AG09309 (cell line): ENCODE results near the gene TMEM9.

Experiments
- DNase-seq: peaks from one replicate; pipeline ENCODE4 v3.0.0-alpha.2; 2010; ENCODE audit warnings: low read depth
- H3K4me3 ChIP-seq: 2 replicates; pipeline ENCODE4 v1.5.1; 2011; ENCODE audit warnings: mild to moderate bottlenecking, low read depth, low read length, moderate library complexity; ENCODE audit not compliant: control insufficient read depth
- TF ChIP-seq, protein P1 (sequence below): IDR thresholded peaks from 2 replicates; pipeline ENCODE4 v1.5.1; 2011; ENCODE audit warnings: mild to moderate bottlenecking, low read depth, low read length, inconsistent platforms; ENCODE audit not compliant: insufficient read depth, control insufficient read depth; ENCODE audit errors: missing control alignments

The TMEM9 gene

DNA sequence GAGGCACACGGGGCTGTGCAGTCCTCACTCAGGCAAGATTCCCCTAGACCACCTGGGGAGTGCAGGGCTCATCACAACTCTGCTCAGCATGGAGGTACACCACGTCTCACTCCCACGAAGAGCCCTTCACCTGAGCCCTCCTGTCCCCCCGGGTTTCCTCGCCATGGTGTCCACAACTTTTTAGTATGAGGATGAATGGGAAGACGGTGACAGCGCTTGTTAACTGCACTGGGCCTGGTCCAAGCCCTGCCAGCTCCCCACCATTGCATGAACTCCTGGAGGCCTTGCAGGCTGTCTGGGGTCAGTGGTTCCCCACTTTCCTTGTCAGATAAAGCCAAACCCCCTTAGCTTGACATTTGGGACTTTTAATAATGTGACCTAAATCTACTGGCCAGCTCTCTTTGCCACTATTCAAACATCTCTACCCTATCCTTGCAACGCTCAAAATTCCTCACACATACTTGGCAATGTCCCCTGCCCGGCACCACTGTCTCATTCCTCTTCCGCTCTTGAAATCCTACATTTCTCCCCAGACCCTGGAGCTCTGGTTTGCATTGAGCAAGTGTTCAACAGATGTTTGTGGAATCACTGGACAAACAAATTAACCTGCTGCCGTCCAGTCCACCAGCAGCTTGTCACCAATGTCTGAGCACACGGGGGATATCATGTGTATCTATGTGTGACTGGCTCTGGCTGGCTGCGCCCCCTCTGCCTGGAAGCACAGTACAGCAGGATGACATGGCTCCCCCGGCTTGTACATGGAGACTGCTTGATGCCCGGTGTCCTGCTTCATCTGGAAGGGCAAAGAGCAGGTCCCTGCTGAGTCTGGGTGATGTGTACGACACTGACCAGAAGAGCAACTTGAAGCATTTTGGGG is 11.2 kb downstream of the TMEM9 start:
- no peak overlapping the region for H3K4me3 ChIP-seq
- TF ChIP-seq, protein P1, sequence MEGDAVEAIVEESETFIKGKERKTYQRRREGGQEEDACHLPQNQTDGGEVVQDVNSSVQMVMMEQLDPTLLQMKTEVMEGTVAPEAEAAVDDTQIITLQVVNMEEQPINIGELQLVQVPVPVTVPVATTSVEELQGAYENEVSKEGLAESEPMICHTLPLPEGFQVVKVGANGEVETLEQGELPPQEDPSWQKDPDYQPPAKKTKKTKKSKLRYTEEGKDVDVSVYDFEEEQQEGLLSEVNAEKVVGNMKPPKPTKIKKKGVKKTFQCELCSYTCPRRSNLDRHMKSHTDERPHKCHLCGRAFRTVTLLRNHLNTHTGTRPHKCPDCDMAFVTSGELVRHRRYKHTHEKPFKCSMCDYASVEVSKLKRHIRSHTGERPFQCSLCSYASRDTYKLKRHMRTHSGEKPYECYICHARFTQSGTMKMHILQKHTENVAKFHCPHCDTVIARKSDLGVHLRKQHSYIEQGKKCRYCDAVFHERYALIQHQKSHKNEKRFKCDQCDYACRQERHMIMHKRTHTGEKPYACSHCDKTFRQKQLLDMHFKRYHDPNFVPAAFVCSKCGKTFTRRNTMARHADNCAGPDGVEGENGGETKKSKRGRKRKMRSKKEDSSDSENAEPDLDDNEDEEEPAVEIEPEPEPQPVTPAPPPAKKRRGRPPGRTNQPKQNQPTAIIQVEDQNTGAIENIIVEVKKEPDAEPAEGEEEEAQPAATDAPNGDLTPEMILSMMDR: no peak
- no peak for DNase-seq

DNA sequence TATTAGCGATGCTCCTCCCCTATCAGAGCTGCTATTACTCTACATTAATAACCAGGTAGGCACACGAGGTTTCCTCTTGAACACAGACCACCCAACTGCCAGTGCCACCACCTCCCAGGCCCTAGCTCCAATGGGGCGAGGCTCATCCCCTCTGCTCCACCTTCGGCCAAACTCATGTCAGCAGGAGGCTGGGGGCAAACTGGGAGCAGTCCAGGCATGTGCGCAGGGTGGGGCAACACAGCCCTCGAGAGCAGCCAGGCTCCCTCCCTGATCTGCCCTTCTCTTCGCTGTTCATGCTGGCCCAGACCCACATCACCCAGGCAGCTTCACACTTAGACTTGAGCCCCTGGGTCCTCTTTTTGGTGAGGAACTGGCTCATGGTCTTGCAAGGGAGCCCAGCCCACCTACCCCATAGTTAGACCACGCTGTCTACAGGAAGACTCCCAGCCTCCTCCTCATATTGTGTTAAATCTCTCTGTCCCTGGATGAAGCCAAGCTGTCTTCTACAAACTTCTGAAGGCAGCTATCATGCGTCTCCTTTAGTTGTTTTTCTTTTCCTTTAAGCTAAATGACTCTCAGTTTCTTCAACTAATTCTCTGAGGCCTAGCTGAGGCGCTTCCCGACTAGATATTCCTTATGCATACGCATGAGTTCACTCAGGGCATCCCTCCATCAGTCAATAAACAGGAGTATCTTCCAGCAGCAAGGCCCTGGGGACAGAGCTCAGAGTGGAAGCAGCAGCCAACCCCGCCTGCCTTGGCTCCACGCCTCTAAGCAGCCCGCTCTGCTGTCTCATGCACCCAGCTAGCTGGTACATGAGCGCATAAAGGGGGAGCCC is 12.0 kb downstream of the TMEM9 start:
- DNase-seq: no peak
- no peak overlapping the region for H3K4me3 ChIP-seq
- TF ChIP-seq, protein P1: no peak

GRCh38 chr1:201141418-201141817 is 12.9 kb downstream of the TMEM9 start:
- TF ChIP-seq, protein P1: no peak
- DNase-seq: no peak
- H3K4me3 ChIP-seq: no peak overlapping the region

- DNase-seq: no peak
- TF ChIP-seq, protein P1: no peak
Observed at GRCh38 chr1:201140941-201141260, 13.4 kb downstream of the TMEM9 start.

GRCh38 chr1:201140235-201140940 is 13.9 kb downstream of the TMEM9 start:
- TF ChIP-seq, protein P1: no peak
- no peak overlapping the region for H3K4me3 ChIP-seq
- no peak for DNase-seq

More at GRCh38 chr1:201140941-201141260, 13.4 kb downstream of the TMEM9 start:
- no peak overlapping the region for H3K4me3 ChIP-seq

- H3K4me3 ChIP-seq: no peak overlapping the region
Observed at GRCh38 chr1:201139756-201140155, 14.5 kb downstream of the TMEM9 start.

More at GRCh38 chr1:201139756-201140155, 14.5 kb downstream of the TMEM9 start:
- no peak for DNase-seq
- TF ChIP-seq, protein P1: no peak
